PC-3 (cell line): ENCODE data around the gene FBXW7.

ENCODE experiments used
- EZH2 ChIP-seq: fragments of 300-600 bp; sonication (generic); IDR thresholded peaks from one replicate; pipeline ENCODE4 v1.6.1; 2017; ENCODE audit warnings: antibody characterized with exemption, mild to moderate bottlenecking, low read length; ENCODE audit not compliant: unreplicated experiment
- EZH2phosphoT487 ChIP-seq: fragments of 300-600 bp; sonication (generic); IDR thresholded peaks from 2 replicates; pipeline ENCODE4 v1.6.1; 2018; ENCODE audit warnings: mild to moderate bottlenecking, antibody characterized with exemption, low read length, borderline replicate concordance
- TF ChIP-seq, protein P1 (sequence below): fragments of 300-600 bp; sonication (generic); conservative IDR thresholded peaks from 2 replicates; pipeline ENCODE4 v1.5.1; 2017; ENCODE audit warnings: antibody characterized with exemption, low read depth, mild to moderate bottlenecking, low read length

DNA sequence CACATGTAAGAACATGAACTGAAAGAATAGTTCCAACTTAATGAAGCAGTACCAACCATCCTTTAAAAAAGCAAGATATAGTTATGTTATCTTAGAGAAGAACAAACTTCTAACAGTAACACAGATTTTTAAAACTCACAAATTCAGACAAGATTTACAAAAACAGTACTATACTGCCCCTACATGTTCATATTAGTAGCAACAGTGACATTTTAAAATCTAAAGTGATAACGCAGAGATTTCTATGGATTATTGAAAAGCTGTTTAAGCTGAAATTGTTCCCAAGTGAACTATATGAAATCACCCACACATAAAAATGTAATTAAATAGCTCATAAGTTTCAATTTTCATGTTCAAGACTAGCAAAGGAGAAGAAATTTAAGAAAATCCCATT lies 166.0 kb downstream of the FBXW7 start:
- TF ChIP-seq, protein P1, sequence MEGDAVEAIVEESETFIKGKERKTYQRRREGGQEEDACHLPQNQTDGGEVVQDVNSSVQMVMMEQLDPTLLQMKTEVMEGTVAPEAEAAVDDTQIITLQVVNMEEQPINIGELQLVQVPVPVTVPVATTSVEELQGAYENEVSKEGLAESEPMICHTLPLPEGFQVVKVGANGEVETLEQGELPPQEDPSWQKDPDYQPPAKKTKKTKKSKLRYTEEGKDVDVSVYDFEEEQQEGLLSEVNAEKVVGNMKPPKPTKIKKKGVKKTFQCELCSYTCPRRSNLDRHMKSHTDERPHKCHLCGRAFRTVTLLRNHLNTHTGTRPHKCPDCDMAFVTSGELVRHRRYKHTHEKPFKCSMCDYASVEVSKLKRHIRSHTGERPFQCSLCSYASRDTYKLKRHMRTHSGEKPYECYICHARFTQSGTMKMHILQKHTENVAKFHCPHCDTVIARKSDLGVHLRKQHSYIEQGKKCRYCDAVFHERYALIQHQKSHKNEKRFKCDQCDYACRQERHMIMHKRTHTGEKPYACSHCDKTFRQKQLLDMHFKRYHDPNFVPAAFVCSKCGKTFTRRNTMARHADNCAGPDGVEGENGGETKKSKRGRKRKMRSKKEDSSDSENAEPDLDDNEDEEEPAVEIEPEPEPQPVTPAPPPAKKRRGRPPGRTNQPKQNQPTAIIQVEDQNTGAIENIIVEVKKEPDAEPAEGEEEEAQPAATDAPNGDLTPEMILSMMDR = peak; percentile 56
- no peak for TF ChIP-seq EZH2phosphoT487
- no peak for TF ChIP-seq EZH2
